ENCODE results near the gene ZNF383. TPM values are rescaled to one million over a fixed set of nuclear protein-coding genes. Genes with fewer than 3 reads are reported as not detected.

The ZNF383 gene
- total RNA-seq, 1 experiment from 2014 or later, result 6.6 TPM

DNA sequence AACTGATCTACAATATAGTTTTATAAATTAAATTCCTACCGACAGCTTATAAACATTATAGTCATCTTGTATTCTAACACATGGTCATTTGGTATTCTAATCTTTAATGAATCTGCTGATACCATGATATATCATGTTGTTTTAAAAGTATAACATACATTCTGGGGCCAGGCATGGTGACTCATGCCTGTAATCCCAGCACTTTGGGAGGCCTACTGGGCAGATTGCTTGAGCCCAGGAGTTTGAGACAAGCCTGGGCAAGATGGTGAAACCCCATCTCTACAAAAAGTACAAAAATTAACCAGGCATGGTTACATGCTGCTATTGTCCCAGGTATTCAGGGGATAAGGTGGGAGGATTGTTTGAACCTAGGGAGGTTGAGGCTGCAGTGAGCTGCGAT, 3.1 kb downstream of the ZNF383 start:
- no peaks in the 10 kb centered on the region for H3K27me3 ChIP-seq (ENCODE audit: insufficient read depth, low read length)
- no peaks in the 10 kb centered on the region for H4K20me1 ChIP-seq (ENCODE audit: insufficient read depth)
- intact Hi-C loops (cut with micrococcal nuclease), result no loop called here
- H3K4me2 ChIP-seq (ENCODE audit: low read length), result no peak overlapping the region
- H3K9ac ChIP-seq (ENCODE audit: low read length), result no peak overlapping the region
- no peaks in the 10 kb centered on the region; a peak in 1 of 4 replicates for H3K9me3 ChIP-seq (ENCODE audit: control insufficient read depth in 1 of 2, insufficient read depth in 1 of 2, low read depth in 1 of 2, low read length in 2 of 2)
- no peaks in the 10 kb centered on the region for H3K9me2 ChIP-seq (ENCODE audit: insufficient read depth)
- ChIA-PET POLR2A (no interaction called here), CTCF (no interaction called here), RAD21 (ENCODE audit: low non-redundant PET in 1 of 2, low total read pairs in 2 of 2, uncharacterized antibody in 2 of 2, unreplicated experiment in 2 of 2) (no interaction called here)
- DNase-seq (ENCODE audit: low read depth, low spot score) (no peak), ATAC-seq (no peak)
- no TSS peak for BruUV-seq (replicated peaks)
- H3K4me1 ChIP-seq (ENCODE audit: control insufficient read depth in 1 of 2, insufficient read depth in 2 of 2, low read length in 2 of 2), result peaks cover 4 to 10% of the 10 kb centered on the region in 2 experiments; a peak in 2 of 4 replicates
- H3K79me2 ChIP-seq (ENCODE audit: insufficient read depth, low read length), result peaks cover 17% of the 10 kb centered on the region
- H3K4me3 ChIP-seq (replicated peaks in 1 of 2; ENCODE audit: low read depth in 1 of 2, low read length in 2 of 2), result no peak overlapping the region
- H3K36me3 ChIP-seq (ENCODE audit: control insufficient read depth in 1 of 2, insufficient read depth in 2 of 2, low read length in 2 of 2), result peaks cover 2 to 10% of the 10 kb centered on the region in 2 experiments; a peak in 2 of 4 replicates
- no peak overlapping the region for H2AFZ ChIP-seq (ENCODE audit: low read depth, low read length, poor library complexity, severe bottlenecking)
- H3K27ac ChIP-seq (ENCODE audit: low read depth, low read length), result no peak overlapping the region
- TF ChIP-seq YY1 (IDR thresholded peaks at IDR 0.05; ENCODE audit: extremely low read depth, insufficient replicate concordance, low read depth, low read length) (no peak), POLR2A (IDR thresholded peaks at IDR 0.05; ENCODE audit: borderline replicate concordance, extremely low read depth, insufficient read depth, insufficient read length) (no peak), CBX3 (IDR thresholded peaks at IDR 0.05; ENCODE audit: low read depth) (no peak), EZH2 (IDR thresholded peaks at IDR 0.05) (no peak)

DNA sequence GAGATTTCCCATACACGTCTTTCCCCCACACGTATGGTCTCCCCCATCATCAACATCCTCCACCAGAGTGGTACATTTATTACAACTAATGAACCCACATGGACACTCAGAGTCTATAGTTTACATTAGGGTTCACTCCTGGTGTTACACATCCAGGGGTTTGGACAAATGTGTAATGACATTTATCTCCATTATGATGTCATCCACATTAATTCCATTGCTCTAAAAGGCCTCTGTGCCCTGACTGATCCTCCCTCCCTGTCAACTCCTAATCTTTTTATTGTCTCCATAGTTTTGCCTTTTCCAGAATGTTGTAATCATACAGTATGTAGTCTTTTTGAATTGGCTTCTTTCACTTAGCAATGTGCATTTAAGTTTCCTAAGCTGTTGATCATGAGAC, 8.2 kb downstream of the ZNF383 start:
- DNase-seq (ENCODE audit: low read depth, low spot score), result no peak
- no TSS peak for BruUV-seq (replicated peaks)
- intact Hi-C loops (cut with micrococcal nuclease), result no loop called here
- no peak for ATAC-seq
- POLR2A ChIA-PET, result no interaction called here
- Histone ChIP-seq H3K9me2 (ENCODE audit: insufficient read depth) (no peaks in the 10 kb centered on the region), H3K79me2 (ENCODE audit: insufficient read depth, low read length) (no peaks in the 10 kb centered on the region), H3K27me3 (ENCODE audit: insufficient read depth, low read length) (no peaks in the 10 kb centered on the region), H3K9ac (ENCODE audit: low read length) (no peak overlapping the region), H3K4me3 (replicated peaks in 1 of 2; ENCODE audit: low read depth in 1 of 2, low read length in 2 of 2) (no peak overlapping the region), H3K4me1 (ENCODE audit: control insufficient read depth in 1 of 2, insufficient read depth in 2 of 2, low read length in 2 of 2) (no peaks in the 10 kb centered on the region), H3K27ac (ENCODE audit: low read depth, low read length) (no peak overlapping the region), H3K9me3 (ENCODE audit: control insufficient read depth in 1 of 2, insufficient read depth in 1 of 2, low read depth in 1 of 2, low read length in 2 of 2) (peaks cover 0 to 4% of the 10 kb centered on the region in 2 experiments; a peak in 1 of 4 replicates), H3K36me3 (ENCODE audit: control insufficient read depth in 1 of 2, insufficient read depth in 2 of 2, low read length in 2 of 2) (peaks cover 7 to 24% of the 10 kb centered on the region in 2 experiments; a peak in 3 of 4 replicates), H2AFZ (ENCODE audit: low read depth, low read length, poor library complexity, severe bottlenecking) (no peak overlapping the region), H4K20me1 (ENCODE audit: insufficient read depth) (no peaks in the 10 kb centered on the region), H3K4me2 (ENCODE audit: low read length) (no peak overlapping the region)
- CTCF ChIA-PET, result interaction anchor here (0.7 kb wide), 1 partner anchor 212 kb away, joined by 4 read pairs; no protein-coding TSS in a partner anchor
- RAD21 ChIA-PET (ENCODE audit: low non-redundant PET in 1 of 2, low total read pairs in 2 of 2, uncharacterized antibody in 2 of 2, unreplicated experiment in 2 of 2), result no interaction called here
- TF ChIP-seq, protein P1, sequence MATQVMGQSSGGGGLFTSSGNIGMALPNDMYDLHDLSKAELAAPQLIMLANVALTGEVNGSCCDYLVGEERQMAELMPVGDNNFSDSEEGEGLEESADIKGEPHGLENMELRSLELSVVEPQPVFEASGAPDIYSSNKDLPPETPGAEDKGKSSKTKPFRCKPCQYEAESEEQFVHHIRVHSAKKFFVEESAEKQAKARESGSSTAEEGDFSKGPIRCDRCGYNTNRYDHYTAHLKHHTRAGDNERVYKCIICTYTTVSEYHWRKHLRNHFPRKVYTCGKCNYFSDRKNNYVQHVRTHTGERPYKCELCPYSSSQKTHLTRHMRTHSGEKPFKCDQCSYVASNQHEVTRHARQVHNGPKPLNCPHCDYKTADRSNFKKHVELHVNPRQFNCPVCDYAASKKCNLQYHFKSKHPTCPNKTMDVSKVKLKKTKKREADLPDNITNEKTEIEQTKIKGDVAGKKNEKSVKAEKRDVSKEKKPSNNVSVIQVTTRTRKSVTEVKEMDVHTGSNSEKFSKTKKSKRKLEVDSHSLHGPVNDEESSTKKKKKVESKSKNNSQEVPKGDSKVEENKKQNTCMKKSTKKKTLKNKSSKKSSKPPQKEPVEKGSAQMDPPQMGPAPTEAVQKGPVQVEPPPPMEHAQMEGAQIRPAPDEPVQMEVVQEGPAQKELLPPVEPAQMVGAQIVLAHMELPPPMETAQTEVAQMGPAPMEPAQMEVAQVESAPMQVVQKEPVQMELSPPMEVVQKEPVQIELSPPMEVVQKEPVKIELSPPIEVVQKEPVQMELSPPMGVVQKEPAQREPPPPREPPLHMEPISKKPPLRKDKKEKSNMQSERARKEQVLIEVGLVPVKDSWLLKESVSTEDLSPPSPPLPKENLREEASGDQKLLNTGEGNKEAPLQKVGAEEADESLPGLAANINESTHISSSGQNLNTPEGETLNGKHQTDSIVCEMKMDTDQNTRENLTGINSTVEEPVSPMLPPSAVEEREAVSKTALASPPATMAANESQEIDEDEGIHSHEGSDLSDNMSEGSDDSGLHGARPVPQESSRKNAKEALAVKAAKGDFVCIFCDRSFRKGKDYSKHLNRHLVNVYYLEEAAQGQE (IDR thresholded peaks at IDR 0.05; ENCODE audit: low read depth), result no peak
- TF ChIP-seq, protein P2, sequence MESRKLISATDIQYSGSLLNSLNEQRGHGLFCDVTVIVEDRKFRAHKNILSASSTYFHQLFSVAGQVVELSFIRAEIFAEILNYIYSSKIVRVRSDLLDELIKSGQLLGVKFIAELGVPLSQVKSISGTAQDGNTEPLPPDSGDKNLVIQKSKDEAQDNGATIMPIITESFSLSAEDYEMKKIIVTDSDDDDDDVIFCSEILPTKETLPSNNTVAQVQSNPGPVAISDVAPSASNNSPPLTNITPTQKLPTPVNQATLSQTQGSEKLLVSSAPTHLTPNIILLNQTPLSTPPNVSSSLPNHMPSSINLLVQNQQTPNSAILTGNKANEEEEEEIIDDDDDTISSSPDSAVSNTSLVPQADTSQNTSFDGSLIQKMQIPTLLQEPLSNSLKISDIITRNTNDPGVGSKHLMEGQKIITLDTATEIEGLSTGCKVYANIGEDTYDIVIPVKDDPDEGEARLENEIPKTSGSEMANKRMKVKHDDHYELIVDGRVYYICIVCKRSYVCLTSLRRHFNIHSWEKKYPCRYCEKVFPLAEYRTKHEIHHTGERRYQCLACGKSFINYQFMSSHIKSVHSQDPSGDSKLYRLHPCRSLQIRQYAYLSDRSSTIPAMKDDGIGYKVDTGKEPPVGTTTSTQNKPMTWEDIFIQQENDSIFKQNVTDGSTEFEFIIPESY (IDR thresholded peaks at IDR 0.05; ENCODE audit: extremely low read depth, insufficient replicate concordance, low read length), result no peak
- TF ChIP-seq TCF7L2 (IDR thresholded peaks at IDR 0.05; ENCODE audit: borderline replicate concordance, extremely low read depth, insufficient read depth, insufficient read length), result no peak
- TF ChIP-seq CBX3 (IDR thresholded peaks at IDR 0.05; ENCODE audit: low read depth), result no peak
- TF ChIP-seq SRF (IDR thresholded peaks at IDR 0.05; ENCODE audit: low read depth), result no peak
- no peak for TF ChIP-seq FOSL1 (IDR thresholded peaks at IDR 0.05; ENCODE audit: low read depth)
- no peak for TF ChIP-seq EZH2 (IDR thresholded peaks at IDR 0.05)
- TF ChIP-seq YY1 (IDR thresholded peaks at IDR 0.05; ENCODE audit: extremely low read depth, insufficient replicate concordance, low read depth, low read length), result no peak
- TF ChIP-seq EGR1 (IDR thresholded peaks at IDR 0.05; ENCODE audit: low read depth), result no peak
- no peak for TF ChIP-seq SIN3A (IDR thresholded peaks at IDR 0.05; ENCODE audit: low read depth)
- TF ChIP-seq POLR2A (IDR thresholded peaks at IDR 0.05; ENCODE audit: borderline replicate concordance, extremely low read depth, insufficient read depth, insufficient read length), result no peak
- no peak for TF ChIP-seq ZFX (IDR thresholded peaks at IDR 0.05)
- no peak for TF ChIP-seq ZNF274 (IDR thresholded peaks at IDR 0.05; ENCODE audit: low read depth, low read length)
- no peak for TF ChIP-seq EZH2phosphoT487 (IDR thresholded peaks at IDR 0.05; ENCODE audit: borderline replicate concordance)
- TF ChIP-seq, protein P3, sequence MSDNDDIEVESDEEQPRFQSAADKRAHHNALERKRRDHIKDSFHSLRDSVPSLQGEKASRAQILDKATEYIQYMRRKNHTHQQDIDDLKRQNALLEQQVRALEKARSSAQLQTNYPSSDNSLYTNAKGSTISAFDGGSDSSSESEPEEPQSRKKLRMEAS (IDR thresholded peaks at IDR 0.05), result no peak

Measured in HCT116 (cell line).